IPS-18c (cell line): Measurements from ENCODE around the gene THY1.

Experiments used
- H3K4me3 ChIP-seq: 2 replicates; pipeline ENCODE4 v1.7.0; 2013; ENCODE audit warnings: low read depth, mild to moderate bottlenecking, low read length, moderate library complexity; ENCODE audit not compliant: insufficient read depth
- H3K9me3 ChIP-seq: one replicate; pipeline ENCODE4 v1.6.1; 2013; ENCODE audit warnings: mild to moderate bottlenecking, low read length, moderate library complexity; ENCODE audit not compliant: control insufficient read depth, insufficient read depth

Gene THY1

GRCh38 chr11:119378851-119379465, 44.0 kb downstream of the THY1 start:
- Histone ChIP-seq H3K4me3 (peak overlapping the region; percentile 22; the same call in 1 of the 2 replicates), H3K9me3 (no peaks in the 10 kb centered on the region)

- H3K4me3 ChIP-seq, result peak overlapping the region; percentile 22; the same call in 1 of the 2 replicates
- H3K9me3 ChIP-seq, result no peaks in the 10 kb centered on the region
Observed at GRCh38 chr11:119377961-119378667, 44.9 kb downstream of the THY1 start.

DNA sequence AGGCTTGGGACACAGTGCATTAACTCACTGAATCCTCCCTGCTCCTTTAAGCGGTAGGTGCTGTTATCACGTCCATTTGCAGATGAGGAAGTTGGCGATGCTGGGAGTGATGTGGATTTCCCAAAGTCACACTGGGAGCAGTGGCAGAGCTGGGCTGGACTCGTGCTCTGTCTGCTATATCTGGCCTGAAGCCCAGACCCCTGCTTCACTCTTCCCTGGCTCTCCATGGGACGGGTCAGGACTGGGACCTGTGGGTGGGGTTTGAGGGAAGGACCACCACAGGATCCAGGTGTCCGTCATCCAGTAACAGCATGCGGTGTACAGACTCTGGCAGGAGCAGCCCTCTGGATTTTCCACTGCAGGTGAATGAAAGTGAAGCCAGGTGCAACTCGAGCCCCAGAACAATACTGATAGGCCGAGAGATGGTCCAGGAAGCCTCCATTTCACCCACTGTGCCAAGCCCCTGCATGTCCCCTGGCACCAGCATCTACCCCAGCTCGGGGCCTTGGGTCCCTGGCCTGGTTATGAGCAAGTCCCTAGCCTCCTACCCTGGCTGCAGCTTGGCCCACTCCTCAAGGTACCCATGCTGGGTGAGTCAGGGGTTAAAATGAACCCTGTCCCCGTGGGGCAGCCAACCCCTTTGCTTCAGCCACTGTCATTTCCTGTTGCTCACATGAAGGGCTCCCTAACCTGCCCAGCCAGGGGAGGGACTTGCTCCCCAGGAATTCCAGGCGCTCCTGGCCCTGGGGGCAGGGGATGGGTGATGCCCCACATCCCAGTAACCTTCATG, 45.7 kb downstream of the THY1 start:
- no peak overlapping the region for H3K4me3 ChIP-seq

GRCh38 chr11:119376197-119376847, 46.6 kb downstream of the THY1 start:
- Histone ChIP-seq H3K4me3 (no peak overlapping the region; the same call in 1 of the 2 replicates), H3K9me3 (no peaks in the 10 kb centered on the region)

More for the DNA sequence above, 45.7 kb downstream of the THY1 start:
- H3K9me3 ChIP-seq, result no peaks in the 10 kb centered on the region

DNA sequence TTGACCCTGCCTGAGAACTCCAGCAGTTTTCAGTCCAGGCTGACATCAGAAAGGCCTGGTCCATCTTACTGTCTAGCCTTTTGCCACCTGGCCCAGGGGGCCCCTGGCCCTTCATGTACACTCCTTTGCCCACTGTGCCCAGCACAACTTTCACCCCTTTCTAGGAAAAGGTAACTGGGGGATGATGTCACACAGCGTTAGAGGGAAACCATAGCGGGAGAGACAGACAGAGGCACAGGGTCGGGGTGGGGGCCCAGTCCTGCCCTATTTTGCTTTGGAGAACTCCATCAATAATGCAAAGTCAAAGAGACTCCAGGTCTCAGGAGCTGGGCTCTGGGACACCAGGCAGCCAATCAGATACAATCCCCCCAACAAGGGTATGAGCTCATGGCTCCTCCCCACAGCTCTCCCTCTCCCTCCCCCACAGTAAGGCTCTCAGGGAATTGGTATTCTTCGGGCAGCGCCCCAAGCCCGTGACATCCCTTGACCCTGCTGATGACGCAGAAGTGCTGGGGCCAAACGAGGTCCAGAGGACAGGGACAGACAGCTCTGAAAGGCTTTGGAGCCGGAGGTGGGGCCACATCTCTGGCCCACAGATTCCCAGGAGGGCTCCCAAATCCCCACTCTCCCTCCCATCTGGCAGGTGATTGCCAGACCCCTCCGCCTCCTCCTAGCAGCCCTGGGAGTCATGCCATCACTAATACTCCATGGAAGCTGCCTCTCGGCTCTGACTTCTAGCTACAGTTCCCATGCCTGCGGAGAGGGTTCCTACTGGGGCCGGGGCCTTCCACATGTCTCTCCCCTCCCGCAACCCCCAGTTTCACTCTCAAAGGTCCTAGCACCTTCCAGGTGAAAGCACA, 47.4 kb downstream of the THY1 start:
- peaks cover 3% of the 10 kb centered on the region for H3K9me3 ChIP-seq
- no peak overlapping the region; the same call in 1 of the 2 replicates for H3K4me3 ChIP-seq

GRCh38 chr11:119374632-119375336, 48.2 kb downstream of the THY1 start:
- Histone ChIP-seq H3K9me3 (peaks cover 3% of the 10 kb centered on the region), H3K4me3 (no peak overlapping the region)

DNA sequence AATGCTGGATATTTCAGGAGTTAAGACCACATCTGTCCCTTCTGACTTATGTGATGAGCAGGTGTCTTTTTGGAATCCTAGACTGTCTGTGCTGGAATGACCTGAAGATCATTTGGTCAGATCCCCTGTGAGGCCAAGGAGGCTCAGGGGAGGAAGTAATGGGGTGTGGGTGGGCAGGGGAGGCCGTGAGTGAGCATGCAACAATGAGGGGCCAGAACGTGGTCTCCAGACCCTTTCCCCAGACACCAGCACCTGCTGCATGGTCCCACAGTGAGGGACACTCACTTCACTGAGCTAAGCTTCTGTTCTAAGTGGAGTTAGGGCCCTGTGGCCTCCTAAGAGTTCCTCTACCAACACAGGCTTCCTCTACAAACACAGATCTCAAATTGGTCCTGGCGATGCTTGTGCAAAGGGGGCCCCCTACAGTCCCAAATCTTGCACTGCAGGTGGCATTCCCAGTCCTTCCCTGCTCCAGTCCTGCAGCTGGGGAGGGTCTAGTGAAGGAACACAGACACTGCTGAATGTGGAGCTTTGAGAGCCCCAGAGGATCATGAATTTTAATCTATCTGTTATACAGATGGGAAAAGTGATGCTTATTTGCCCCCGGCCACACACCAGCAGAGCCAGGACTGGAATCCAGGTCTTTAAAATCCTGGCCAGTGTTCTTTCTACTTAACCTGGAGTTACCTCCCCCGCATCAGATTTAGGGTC, 48.9 kb downstream of the THY1 start:
- H3K9me3 ChIP-seq, result peaks cover 3% of the 10 kb centered on the region
- H3K4me3 ChIP-seq, result no peak overlapping the region

DNA sequence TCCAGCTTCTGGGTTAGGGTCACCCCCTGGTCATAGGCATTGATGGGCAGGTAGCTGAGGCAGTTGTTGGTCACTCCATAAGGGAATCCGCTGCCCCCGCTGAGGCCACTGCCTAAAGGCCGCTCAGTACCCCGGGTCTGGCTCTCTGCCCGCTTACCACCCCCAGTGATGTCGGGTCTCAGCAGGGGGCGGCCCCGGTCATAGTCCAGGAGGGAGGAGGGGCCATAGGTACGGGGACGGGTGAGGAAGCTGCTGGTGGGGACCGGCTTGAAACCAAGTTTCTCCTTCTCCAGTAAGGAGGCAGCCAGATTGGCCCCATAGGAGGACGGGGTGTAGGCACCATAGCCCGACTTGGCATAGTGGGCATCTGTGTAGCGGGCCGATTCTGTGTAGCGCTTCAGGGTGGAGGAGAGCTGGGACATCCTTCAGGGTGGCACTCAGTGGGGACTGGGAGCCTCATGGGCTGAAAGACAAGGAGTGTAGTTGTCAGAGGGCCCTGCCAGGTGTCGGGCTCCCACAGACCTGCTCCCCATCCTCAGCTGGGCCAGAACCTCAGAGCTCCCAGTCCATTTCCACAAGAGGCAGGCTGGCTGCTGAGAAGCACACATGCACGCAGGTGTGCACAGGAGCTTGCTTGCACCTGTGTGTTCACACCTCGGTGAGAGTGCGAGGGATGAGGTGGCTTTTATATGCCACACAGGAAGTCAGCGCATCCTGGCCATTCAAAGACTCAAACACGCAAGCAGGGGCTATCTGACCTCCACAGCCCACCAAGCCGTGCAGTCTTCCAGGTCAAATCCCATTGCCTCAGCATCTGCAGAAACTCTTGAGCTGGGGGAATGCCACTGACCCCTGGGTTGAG, 49.7 kb downstream of the THY1 start:
- H3K9me3 ChIP-seq, result peaks cover 3% of the 10 kb centered on the region
- no peak overlapping the region for H3K4me3 ChIP-seq

DNA sequence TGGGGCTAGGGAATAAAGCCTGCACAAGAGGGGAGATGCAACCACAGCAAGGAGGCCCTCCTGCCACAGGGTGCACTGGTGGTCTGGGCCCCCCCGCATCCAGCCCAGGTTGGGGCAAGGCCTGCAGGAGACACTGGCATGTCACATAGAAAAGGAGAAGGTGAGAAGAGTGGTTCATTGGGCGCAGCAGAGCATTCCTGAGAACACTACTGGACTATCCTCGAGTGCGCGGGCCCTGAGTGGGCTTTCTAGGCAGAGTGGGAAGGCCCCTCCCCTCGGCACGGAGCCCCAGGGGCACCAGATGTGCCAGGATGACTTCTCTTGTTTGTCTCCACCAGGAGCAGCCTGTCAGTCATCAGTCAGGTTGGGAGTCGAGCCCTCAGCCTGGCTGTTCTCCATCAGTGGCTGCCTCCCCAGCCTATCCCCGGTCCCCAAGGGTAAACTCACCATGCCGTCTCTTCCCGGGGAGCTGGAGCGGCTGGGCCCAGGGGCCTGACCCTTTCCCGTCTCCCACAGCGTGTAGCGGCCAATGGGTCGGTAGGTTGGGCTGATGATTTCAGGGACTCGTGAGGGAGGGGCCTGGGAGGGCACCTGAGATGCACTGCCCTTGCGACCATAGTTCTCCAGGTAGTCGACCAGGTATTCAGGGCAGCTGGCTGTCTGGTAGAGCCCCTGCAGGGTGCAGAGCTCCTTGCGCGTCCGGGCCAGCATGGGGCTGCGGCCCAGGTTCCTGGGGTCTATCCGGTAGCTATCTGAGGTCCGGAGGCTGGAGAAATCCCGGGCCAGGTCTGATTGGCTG, 50.5 kb downstream of the THY1 start:
- H3K4me3 ChIP-seq, result no peak overlapping the region
- H3K9me3 ChIP-seq, result peaks cover 3% of the 10 kb centered on the region

- Histone ChIP-seq H3K9me3 (peaks cover 3% of the 10 kb centered on the region), H3K4me3 (no peak overlapping the region)
Observed at GRCh38 chr11:119371778-119372182, 51.2 kb downstream of the THY1 start.

DNA sequence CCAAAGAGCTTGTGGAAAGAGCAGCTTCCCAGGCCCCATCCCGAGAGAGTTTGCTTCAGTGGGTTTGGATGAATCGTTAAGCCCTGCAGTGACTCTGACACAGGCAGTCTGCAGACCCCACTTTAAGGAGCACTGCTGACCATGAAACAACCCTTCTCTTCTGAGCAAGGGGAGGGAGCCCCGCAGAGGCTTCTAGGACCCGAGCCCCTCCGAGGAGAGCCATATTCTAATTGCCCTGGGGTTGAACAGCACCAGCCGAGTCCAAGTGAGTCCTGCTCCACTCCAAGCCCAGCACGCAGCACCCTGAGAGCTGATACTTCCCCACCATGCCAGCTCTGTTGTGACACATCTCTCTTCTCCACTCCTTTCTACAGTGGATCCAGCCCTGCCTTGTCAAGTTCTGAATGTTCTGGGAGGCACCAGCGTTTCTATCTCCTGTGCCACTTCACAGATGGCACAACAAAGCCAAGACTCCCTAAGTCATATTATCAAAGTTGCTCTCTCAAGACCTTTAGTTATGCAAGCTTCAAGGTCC, 51.8 kb downstream of the THY1 start:
- H3K9me3 ChIP-seq, result peaks cover 3% of the 10 kb centered on the region

GRCh38 chr11:119370486-119371046, 52.4 kb downstream of the THY1 start:
- Histone ChIP-seq H3K9me3 (peaks cover 3% of the 10 kb centered on the region), H3K4me3 (no peak overlapping the region)

More for the DNA sequence above, 51.8 kb downstream of the THY1 start:
- H3K4me3 ChIP-seq, result no peak overlapping the region

DNA sequence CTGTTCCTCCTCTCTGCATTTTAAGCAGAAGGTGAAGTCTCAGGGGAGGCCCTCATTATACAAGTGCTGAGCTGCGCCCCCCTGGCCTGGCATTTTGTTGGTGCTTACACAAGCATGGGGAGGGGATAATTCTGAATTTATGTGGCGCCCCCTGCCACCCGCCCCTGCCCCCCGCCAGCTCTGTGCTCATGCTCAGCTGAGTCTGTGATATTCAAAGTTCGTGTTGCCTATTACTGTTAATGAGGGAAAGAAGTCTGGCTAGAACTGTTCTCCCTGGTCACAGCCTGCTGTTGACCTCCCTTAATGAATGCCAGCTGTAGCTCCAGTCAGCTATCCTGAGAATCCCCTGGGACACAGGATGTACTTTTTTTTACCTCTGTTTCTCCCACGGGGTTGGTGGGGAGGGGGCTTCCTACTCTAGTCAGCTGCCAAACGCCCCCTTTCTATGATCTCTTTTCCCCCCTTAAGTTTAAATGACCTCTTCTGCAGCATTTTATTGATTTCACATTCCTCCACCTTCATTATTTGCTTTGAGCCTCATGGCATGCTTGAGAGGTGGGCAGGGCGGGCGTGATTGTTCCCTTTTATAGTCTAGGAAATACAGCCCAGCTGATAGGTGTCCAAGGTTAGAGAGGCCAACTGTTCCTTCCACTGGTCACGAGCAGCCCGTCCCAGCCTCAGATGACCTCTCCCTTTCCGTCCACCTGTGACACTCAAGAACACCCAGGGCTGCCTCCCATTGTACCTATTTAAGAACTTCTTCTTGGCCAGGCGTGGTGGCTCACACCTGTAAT, 53.6 kb downstream of the THY1 start:
- peaks cover 3% of the 10 kb centered on the region for H3K9me3 ChIP-seq
- H3K4me3 ChIP-seq, result no peak overlapping the region
